ENCODE measurements around the gene CSTPP1. TPM values are rescaled to one million over a fixed set of nuclear protein-coding genes. Genes with fewer than 3 reads are reported as not detected.

Gene CSTPP1
- total and polyA plus RNA-seq, 2 of the 8 experiments (the other 6 are each of a cell fraction or from before 2014, with no cell fraction given): 24.2 to 28.7 TPM

DNA sequence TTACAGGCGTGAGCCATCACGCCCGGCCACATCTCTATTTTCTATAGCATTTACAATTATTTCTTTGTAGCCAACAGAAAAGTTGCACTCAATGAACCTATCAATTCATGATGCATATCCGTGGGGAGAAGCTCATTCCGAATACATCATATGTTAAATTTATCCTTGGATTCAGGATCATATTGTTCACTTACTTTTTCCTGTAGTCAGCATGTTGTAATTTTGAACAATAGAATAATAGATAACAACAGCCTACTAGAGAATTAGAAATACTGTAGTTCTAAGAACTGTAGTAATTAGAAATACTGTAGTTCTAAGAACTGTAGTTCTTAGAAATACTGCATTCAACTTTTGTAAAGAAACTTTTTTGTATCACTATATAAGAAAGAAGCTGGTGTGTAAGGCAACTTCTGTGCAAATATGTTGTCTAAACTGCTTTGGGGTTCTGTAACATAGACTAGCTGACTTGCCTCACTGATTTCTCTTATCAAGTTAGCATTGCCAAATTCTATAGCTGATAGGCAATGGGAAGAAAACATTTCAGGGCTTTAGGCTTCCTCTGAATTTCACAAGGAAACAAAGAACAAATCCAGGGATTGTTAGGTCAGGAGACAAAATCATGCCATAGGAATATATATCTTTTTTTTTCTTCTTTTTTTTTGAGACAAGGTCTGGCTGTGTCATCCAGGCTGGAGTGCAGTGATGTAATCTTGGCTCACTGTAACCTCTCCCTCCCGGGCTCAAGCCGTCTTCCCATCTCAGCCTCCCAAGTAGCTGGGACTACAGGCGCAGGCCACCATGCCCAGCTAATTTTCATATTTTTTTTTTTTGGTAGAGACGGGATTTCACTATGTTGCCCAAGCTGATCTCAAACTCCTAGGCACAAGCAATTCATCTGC lies 91.9 kb downstream of the CSTPP1 start:
- no peak overlapping the region for H3K56ac ChIP-seq (replicated peaks; ENCODE audit: insufficient read length, low read depth, low read length)
- H4K20me1 ChIP-seq (replicated peaks in 1 of 2; ENCODE audit: control insufficient read depth in 1 of 2, insufficient read depth in 2 of 2, low read length in 2 of 2): no peaks in the 10 kb centered on the region
- no peak overlapping the region for H2BK5ac ChIP-seq (ENCODE audit: low read depth, low read length)
- FAIRE-seq: no peak
- H3K27me3 ChIP-seq (replicated peaks in 1 of 4; ENCODE audit: control insufficient read depth in 3 of 4, extremely low read depth in 1 of 4, insufficient read depth in 3 of 4, low read length in 3 of 4): no peaks in the 10 kb centered on the region
- ChIA-PET CTCF (ENCODE audit: partially characterized antibody) (interaction anchor here (0.7 to 1.2 kb wide), 4 partner anchors 125 to 758 kb away, joined by 3 to 4 read pairs (median 4); no protein-coding TSS in a partner anchor), POLR2A (ENCODE audit: partially characterized antibody) (interaction anchor here (0.6 to 0.8 kb wide), 3 partner anchors 28 to 261 kb away, joined by 3 to 5 read pairs (median 4); no protein-coding TSS in a partner anchor)
- H3K79me2 ChIP-seq (ENCODE audit: control insufficient read depth in 1 of 2, insufficient read depth in 2 of 2, low read length in 2 of 2): no peaks in the 10 kb centered on the region
- no peak overlapping the region for H2BK20ac ChIP-seq (ENCODE audit: low read length)
- no peaks in the 10 kb centered on the region for H3K36me3 ChIP-seq (ENCODE audit: control insufficient read depth in 2 of 4, insufficient read depth in 4 of 4, low read length in 3 of 4)
- H3K18ac ChIP-seq (ENCODE audit: extremely low read depth, low read length): no peak overlapping the region
- H2BK12ac ChIP-seq (ENCODE audit: low read depth, low read length): no peak overlapping the region
- H3K4me1 ChIP-seq (replicated peaks in 1 of 4; ENCODE audit: control insufficient read depth in 3 of 4, insufficient read depth in 4 of 4, low read length in 3 of 4): no peaks in the 10 kb centered on the region
- H3K4me2 ChIP-seq (ENCODE audit: insufficient read depth in 1 of 2, low read depth in 2 of 2, low read length in 2 of 2): no peak overlapping the region
- no peak overlapping the region for H3K23ac ChIP-seq (ENCODE audit: insufficient read length)
- no peak overlapping the region for H2BK15ac ChIP-seq (ENCODE audit: low read length)
- no peak overlapping the region for H2AK5ac ChIP-seq (ENCODE audit: low read depth, low read length)
- no peak overlapping the region for H3K27ac ChIP-seq (ENCODE audit: low read depth, low read length)
- no peak overlapping the region for H3K9ac ChIP-seq (replicated peaks in 1 of 4; ENCODE audit: extremely low read depth in 1 of 4, low read depth in 3 of 4, low read length in 3 of 4)
- H2BK120ac ChIP-seq (replicated peaks; ENCODE audit: low read depth, low read length): no peak overlapping the region
- H3K79me1 ChIP-seq (ENCODE audit: low read depth, low read length): no peaks in the 10 kb centered on the region
- no peak overlapping the region for H4K5ac ChIP-seq (ENCODE audit: insufficient read length, low read depth, low read length)
- H3K23me2 ChIP-seq (ENCODE audit: low read depth, low read length): no peaks in the 10 kb centered on the region
- H4K8ac ChIP-seq (ENCODE audit: extremely low read depth, insufficient read depth, low read length): no peak overlapping the region
- DNase-seq (ENCODE audit: low read depth in 1 of 2, low spot score in 2 of 2): no peak
- no peak overlapping the region for H2AFZ ChIP-seq (ENCODE audit: low read length)
- no peaks in the 10 kb centered on the region for H3K9me3 ChIP-seq (ENCODE audit: insufficient read depth in 2 of 2, low read depth in 1 of 2, low read length in 1 of 2)
- 81% methylated on average over 9 of the region's 9 CpGs; no CpG with 5 or more reads in 1 of the 2 experiments for WGBS, 2 experiments (ENCODE audit: extremely low coverage in 1 of 2, insufficient coverage in 1 of 2, insufficient read length in 1 of 2, insufficient replicate concordance in 2 of 2, low coverage in 1 of 2, low lambda C conversion rate in 2 of 2, missing lambda C conversion rate in 1 of 2)
- H3K14ac ChIP-seq (ENCODE audit: insufficient read length): no peak overlapping the region
- no peak overlapping the region for H3K4me3 ChIP-seq (ENCODE audit: extremely low read depth in 1 of 4, insufficient read depth in 2 of 4, low read depth in 3 of 4, low read length in 4 of 4)
- no peak overlapping the region for H4K91ac ChIP-seq (replicated peaks; ENCODE audit: insufficient read length, low read length)
- H3K4ac ChIP-seq (replicated peaks; ENCODE audit: insufficient read length, low read depth, low read length): no peak overlapping the region
- TF ChIP-seq RXRA (IDR thresholded peaks at IDR 0.05; ENCODE audit: insufficient read depth, low read depth, low read length) (no peak), POLR2A (IDR thresholded peaks at IDR 0.05; ENCODE audit: control extremely low read depth in 1 of 2, low read depth in 2 of 2, low read length in 2 of 2) (no peak), FOSL1 (IDR thresholded peaks at IDR 0.05; ENCODE audit: insufficient read depth, low read depth, low read length) (no peak), CBX8 (IDR thresholded peaks at IDR 0.05; ENCODE audit: borderline replicate concordance, low read depth, low read length) (no peak), GTF2F1 (IDR thresholded peaks at IDR 0.05; ENCODE audit: borderline replicate concordance, low read depth, low read length) (no peak), BACH1 (IDR thresholded peaks at IDR 0.05; ENCODE audit: low read length) (no peak), CTBP2 (IDR thresholded peaks at IDR 0.05; ENCODE audit: borderline replicate concordance, insufficient read depth, insufficient read length, low read length) (no peak), MAX (IDR thresholded peaks at IDR 0.05) (no peak), JUN (IDR thresholded peaks at IDR 0.05; ENCODE audit: low read depth, low read length) (no peak), ZNF274 (IDR thresholded peaks at IDR 0.05; ENCODE audit: borderline replicate concordance, extremely low read depth, low read length) (no peak)
- TF ChIP-seq, protein P1, sequence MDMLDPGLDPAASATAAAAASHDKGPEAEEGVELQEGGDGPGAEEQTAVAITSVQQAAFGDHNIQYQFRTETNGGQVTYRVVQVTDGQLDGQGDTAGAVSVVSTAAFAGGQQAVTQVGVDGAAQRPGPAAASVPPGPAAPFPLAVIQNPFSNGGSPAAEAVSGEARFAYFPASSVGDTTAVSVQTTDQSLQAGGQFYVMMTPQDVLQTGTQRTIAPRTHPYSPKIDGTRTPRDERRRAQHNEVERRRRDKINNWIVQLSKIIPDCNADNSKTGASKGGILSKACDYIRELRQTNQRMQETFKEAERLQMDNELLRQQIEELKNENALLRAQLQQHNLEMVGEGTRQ (IDR thresholded peaks at IDR 0.05; ENCODE audit: low read length): no peak
